GM18511 (cell line): ENCODE measurements around the gene CDK5RAP2.

ENCODE experiments used
- ATAC-seq: cut with Tn5 transposase; IDR thresholded peaks from one replicate; pipeline ENCODE4 v1.9.1; 2021; ENCODE audit warnings: mild to moderate bottlenecking, moderate library complexity; ENCODE audit not compliant: unreplicated experiment

CDK5RAP2 gene

GRCh38 chr9:120386390-120387131, 193.4 kb downstream of the CDK5RAP2 start:
- no peak for ATAC-seq

GRCh38 chr9:120385606-120386389, 194.2 kb downstream of the CDK5RAP2 start:
- ATAC-seq: no peak

- no peak for ATAC-seq
These were observed 195.1 kb downstream of the CDK5RAP2 start for GRCh38 chr9:120384925-120385272.

- no peak for ATAC-seq
These were observed 195.7 kb downstream of the CDK5RAP2 start for GRCh38 chr9:120383999-120384924.

- ATAC-seq: no peak
These were observed 196.4 kb downstream of the CDK5RAP2 start for GRCh38 chr9:120383611-120383998.

GRCh38 chr9:120382453-120382852, 197.5 kb downstream of the CDK5RAP2 start:
- no peak for ATAC-seq

GRCh38 chr9:120381839-120382238, 198.1 kb downstream of the CDK5RAP2 start:
- ATAC-seq: no peak

- no peak for ATAC-seq
These were observed 200.4 kb downstream of the CDK5RAP2 start for GRCh38 chr9:120379611-120380010.

- no peak for ATAC-seq
These were observed 201.3 kb downstream of the CDK5RAP2 start for GRCh38 chr9:120378680-120379079.

GRCh38 chr9:120377268-120378159, 202.5 kb downstream of the CDK5RAP2 start:
- ATAC-seq: no peak

GRCh38 chr9:120376101-120376500, 203.9 kb downstream of the CDK5RAP2 start:
- ATAC-seq: no peak

- no peak for ATAC-seq
These were observed 204.7 kb downstream of the CDK5RAP2 start for GRCh38 chr9:120375316-120375715.

GRCh38 chr9:120374817-120375216, 205.2 kb downstream of the CDK5RAP2 start:
- no peak for ATAC-seq

GRCh38 chr9:120374239-120374638, 205.7 kb downstream of the CDK5RAP2 start:
- ATAC-seq: no peak

- ATAC-seq: no peak
These were observed 207.9 kb downstream of the CDK5RAP2 start for GRCh38 chr9:120372040-120372439.

GRCh38 chr9:120369608-120370220, 210.3 kb downstream of the CDK5RAP2 start:
- ATAC-seq: no peak

GRCh38 chr9:120368799-120369198, 211.2 kb downstream of the CDK5RAP2 start:
- ATAC-seq: no peak

- ATAC-seq: no peak
These were observed 213.3 kb downstream of the CDK5RAP2 start for GRCh38 chr9:120366644-120367019.

- no peak for ATAC-seq
These were observed 214.6 kb downstream of the CDK5RAP2 start for GRCh38 chr9:120365386-120365785.

- no peak for ATAC-seq
These were observed 216.3 kb downstream of the CDK5RAP2 start for GRCh38 chr9:120363697-120364096.
